ENCODE data around the gene NKD1.

- TF ChIP-seq CTCF (IDR thresholded peaks at IDR 0.05) (no peak), POLR2AphosphoS5 (IDR thresholded peaks at IDR 0.05) (no peak), POLR2A (IDR thresholded peaks at IDR 0.05) (no peak), EP300 (IDR thresholded peaks at IDR 0.05) (no peak)
Observed at GRCh38 chr16:50520451-50521245, 27.5 kb upstream of the NKD1 start.

Data from stomach (tissue), 4 donors.